ENCODE data around the gene WNT10A. TPM values are rescaled to one million over a fixed set of nuclear protein-coding genes. Genes with fewer than 3 reads are reported as not detected.

The WNT10A gene
- polyA plus RNA-seq, 2 of the 4 experiments (the other 2 are of a cell fraction), result not detected

- DNase-seq (ENCODE audit: low read depth in 1 of 2, low spot score in 1 of 2), result no peak
- WGBS (ENCODE audit: missing lambda C conversion rate), result 16% methylated on average over 2 of the region's 2 CpGs
- no peaks in the 10 kb centered on the region for H3K9me3 ChIP-seq
- ChIA-PET CTCF (interaction anchor here (0.6 to 23.0 kb wide), 39 partner anchors 7 to 330 kb away, joined by 3 to 665 read pairs (median 5); partner anchors contain the start of genes CDK5R2, WNT6 and ZFAND2B), POLR2A (no interaction called here)
- H3K27ac ChIP-seq, result no peak overlapping the region
- no peak for TF ChIP-seq ZNF302 (CRISPR knock-in tag; IDR thresholded peaks at IDR 0.05)
- no peak for TF ChIP-seq CHD4 (IDR thresholded peaks at IDR 0.05; ENCODE audit: borderline replicate concordance)
- no peak for TF ChIP-seq MAX (IDR thresholded peaks at IDR 0.05)
- no peak for TF ChIP-seq SREBF2 (IDR thresholded peaks at IDR 0.05)
- no peak for TF ChIP-seq CEBPB (IDR thresholded peaks at IDR 0.05)
- TF ChIP-seq POLR2AphosphoS2 (conservative IDR thresholded peaks at IDR 0.05; ENCODE audit: low read length), result no peak
- no peak for TF ChIP-seq HOXB5 (CRISPR knock-in tag; IDR thresholded peaks at IDR 0.05)
- no peak for TF ChIP-seq MYC (IDR thresholded peaks at IDR 0.05; ENCODE audit: borderline replicate concordance, low read length)
- no peak for TF ChIP-seq PHF8 (IDR thresholded peaks at IDR 0.05; ENCODE audit: borderline replicate concordance, low read depth)
- no peak for TF ChIP-seq MAZ (IDR thresholded peaks at IDR 0.05; ENCODE audit: borderline replicate concordance, low read depth, low read length)
- no peak for TF ChIP-seq KDM5A (IDR thresholded peaks at IDR 0.05)
- TF ChIP-seq GATA3 (IDR thresholded peaks at IDR 0.05; ENCODE audit: borderline replicate concordance), result no peak
- TF ChIP-seq ZC3H11A (IDR thresholded peaks at IDR 0.05), result no peak
- no peak for TF ChIP-seq EP300 (IDR thresholded peaks at IDR 0.05)
- TF ChIP-seq FOSB (CRISPR knock-in tag; IDR thresholded peaks at IDR 0.05), result no peak
- TF ChIP-seq RNF2 (IDR thresholded peaks at IDR 0.05; ENCODE audit: borderline replicate concordance, low read depth), result no peak
- no peak for TF ChIP-seq USF2 (IDR thresholded peaks at IDR 0.05)
- TF ChIP-seq HOXA7 (CRISPR knock-in tag; IDR thresholded peaks at IDR 0.05), result no peak
- no peak for TF ChIP-seq CBX2 (IDR thresholded peaks at IDR 0.05; ENCODE audit: borderline replicate concordance, low read depth)
- no peak for TF ChIP-seq HES2 (IDR thresholded peaks at IDR 0.05)
- H3K4me3 ChIP-seq, result no peak overlapping the region
- no peak overlapping the region for H3K4me2 ChIP-seq
- no peak for FAIRE-seq
- H3K4me1 ChIP-seq, result peaks cover 11% of the 10 kb centered on the region; the same call in 1 of the 3 replicates
- ATAC-seq, result no peak
Observed at GRCh38 chr2:218875692-218876246, 4.9 kb upstream of the WNT10A start.

- TF ChIP-seq MAFK (IDR thresholded peaks at IDR 0.05; ENCODE audit: partially characterized antibody) (no peak), RAD21 (conservative IDR thresholded peaks at IDR 0.05 in 1 of 2, IDR thresholded peaks at IDR 0.05 in 1 of 2) (peak; percentile 75 to 90), CTCF (IDR thresholded peaks at IDR 0.05) (peak; percentile 85), KDM1A (IDR thresholded peaks at IDR 0.05; ENCODE audit: low read depth) (no peak), SMC3 (IDR thresholded peaks at IDR 0.05) (peak; percentile 86), POLR2A (IDR thresholded peaks at IDR 0.05; ENCODE audit: low read length) (no peak), TP53 (CRISPR knock-in tag; IDR thresholded peaks at IDR 0.05) (no peak)
- Histone ChIP-seq H3K4me2 (no peak overlapping the region), H3K4me1 (peaks cover 12% of the 10 kb centered on the region; the same call in 1 of the 3 replicates), H3K4me3 (no peak overlapping the region), H3K9me3 (no peaks in the 10 kb centered on the region), H3K27ac (no peak overlapping the region)
- ChIA-PET CTCF (interaction anchor here (0.5 to 23.0 kb wide), 51 partner anchors 8 to 480 kb away, joined by 3 to 665 read pairs (median 4); partner anchors contain the start of genes CDK5R2, WNT6 and ZFAND2B), POLR2A (no interaction called here)
- FAIRE-seq (no peak), DNase-seq (ENCODE audit: low read depth in 1 of 2, low spot score in 1 of 2) (peak; percentile 62 to 72), ATAC-seq (peak; percentile 33 to 67; a peak in 5 of 6 replicates)
- WGBS (ENCODE audit: missing lambda C conversion rate), result 7% methylated on average over 3 of the region's 3 CpGs
Observed at GRCh38 chr2:218876562-218877219, 4.0 kb upstream of the WNT10A start.
